H1 (cell line): ENCODE results near the gene TPRA1. TPM values are rescaled to one million over a fixed set of nuclear protein-coding genes. Genes with fewer than 3 reads are reported as not detected.

ENCODE experiments used
- BRCA1 ChIP-seq: IDR thresholded peaks from 2 replicates; pipeline ENCODE4 v1.6.1; 2012; ENCODE audit warnings: low read depth, low read length, improper control_type of control experiment
- CREB1 ChIP-seq: IDR thresholded peaks from 2 replicates; pipeline ENCODE4 v1.6.1; 2012; ENCODE audit warnings: inconsistent platforms
- GTF2F1 ChIP-seq: IDR thresholded peaks from 2 replicates; pipeline ENCODE4 v1.6.1; 2012; ENCODE audit warnings: low read depth, low read length, improper control_type of control experiment, borderline replicate concordance
- HDAC6 ChIP-seq: IDR thresholded peaks from one replicate; pipeline ENCODE4 v1.7.1; 2012; ENCODE audit warnings: low read depth, mild to moderate bottlenecking, inconsistent platforms, low read length, moderate library complexity
- SRF ChIP-seq: IDR thresholded peaks from 2 replicates; pipeline ENCODE4 v1.6.1; 2011; ENCODE audit warnings: mild to moderate bottlenecking, low read depth, low read length, moderate library complexity
- polyA plus RNA-seq, 7 experiments: library from polyadenylated mRNA; depleted of rRNA in 3 of 7; stranded (reverse) in 5 of 7; unstranded in 2 of 7; fragments of >200 nt in 5 of 7; fragments of 200-250 nt in 2 of 7; gene quantifications; 1 replicate in 5 of 7; 2 replicates in 1 of 7; 4 replicates in 1 of 7; pipeline versions ENCODE4 v1.2.1 to v1.2.3, GENCODE V29; 2011 to 2013; ENCODE audit warnings: missing spikeins in 2 of 7, mixed read lengths in 2 of 7
- total RNA-seq: library from RNA; stranded (reverse); fragmentation: NEBNext Ultra II Directional; extraction: Animal tissue kit (Norgen Biotek cat#: 25700); gene quantifications from 2 replicates; pipeline ENCODE4 v1.2.1, GENCODE V29; 2021

The TPRA1 gene
- total and polyA plus RNA-seq, 2 of the 8 experiments (the other 6 are each of a cell fraction or from before 2014, with no cell fraction given): 18.8 to 38.5 TPM

DNA sequence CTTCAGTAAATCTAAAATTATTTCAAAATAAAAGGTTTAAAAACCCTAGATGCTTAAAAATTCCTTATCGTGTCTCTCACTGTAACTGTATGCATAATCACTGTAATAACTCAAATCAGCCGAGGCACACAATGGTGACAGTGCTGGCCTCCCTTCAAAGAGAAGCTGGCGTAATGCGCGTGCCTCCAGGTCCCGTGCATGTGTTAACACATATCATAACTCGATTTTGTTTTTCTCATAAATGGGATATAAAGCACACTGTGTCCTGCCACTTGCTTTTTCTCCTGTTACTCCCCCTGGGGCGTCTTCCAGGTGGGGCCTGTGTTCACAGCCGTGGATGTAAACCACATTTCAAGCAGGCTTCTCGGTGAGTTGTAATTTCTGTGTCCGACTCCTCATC is 56.0 kb downstream of the TPRA1 start (continued):
- no peak for TF ChIP-seq HDAC6
- TF ChIP-seq CREB1: no peak
- TF ChIP-seq SRF: no peak
- no peak for TF ChIP-seq BRCA1
- TF ChIP-seq GTF2F1: no peak
